ENCODE measurements around the gene PROSER2. TPM values are rescaled to one million over a fixed set of nuclear protein-coding genes. Genes with fewer than 3 reads are reported as not detected.

Gene PROSER2
- total and polyA plus RNA-seq, 2 of the 13 experiments (the other 11 are each of a cell fraction or from before 2014, with no cell fraction given) = 6.9 to 7.7 TPM

DNA sequence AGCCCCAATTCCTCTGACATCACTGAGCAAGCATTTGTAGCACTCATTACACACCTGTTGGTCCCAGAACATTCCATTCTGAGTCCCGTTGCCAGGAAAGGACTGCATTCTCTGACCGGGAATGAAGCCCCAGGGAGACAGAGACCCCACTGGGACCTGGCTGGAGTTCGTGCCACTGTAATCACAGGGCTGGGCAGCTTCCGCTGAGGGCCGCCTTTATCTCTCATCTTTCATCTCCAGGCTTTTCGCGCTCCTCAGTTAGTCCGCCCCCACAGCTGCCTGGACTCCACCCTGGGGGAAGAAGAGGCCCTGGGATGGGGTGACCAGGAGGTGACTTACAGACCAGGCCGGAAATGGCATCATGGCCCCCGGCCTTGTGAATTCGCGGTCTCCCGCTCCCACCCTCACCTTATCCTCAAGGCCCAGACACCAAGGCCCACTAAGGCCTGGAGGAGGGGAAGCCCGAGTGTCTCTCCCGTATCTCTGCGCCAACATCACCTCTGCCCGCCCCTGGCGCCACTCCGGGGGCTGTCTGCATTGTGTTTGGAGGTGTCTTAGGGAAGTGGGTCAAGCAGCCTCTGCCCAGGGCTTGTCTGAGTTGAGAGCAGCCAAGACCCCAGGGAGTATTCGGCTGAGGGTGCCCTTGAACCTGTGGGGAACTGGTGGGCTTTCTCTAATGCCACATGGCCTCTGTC lies 75.4 kb downstream of the PROSER2 start (continued):
- TF ChIP-seq, protein P1, sequence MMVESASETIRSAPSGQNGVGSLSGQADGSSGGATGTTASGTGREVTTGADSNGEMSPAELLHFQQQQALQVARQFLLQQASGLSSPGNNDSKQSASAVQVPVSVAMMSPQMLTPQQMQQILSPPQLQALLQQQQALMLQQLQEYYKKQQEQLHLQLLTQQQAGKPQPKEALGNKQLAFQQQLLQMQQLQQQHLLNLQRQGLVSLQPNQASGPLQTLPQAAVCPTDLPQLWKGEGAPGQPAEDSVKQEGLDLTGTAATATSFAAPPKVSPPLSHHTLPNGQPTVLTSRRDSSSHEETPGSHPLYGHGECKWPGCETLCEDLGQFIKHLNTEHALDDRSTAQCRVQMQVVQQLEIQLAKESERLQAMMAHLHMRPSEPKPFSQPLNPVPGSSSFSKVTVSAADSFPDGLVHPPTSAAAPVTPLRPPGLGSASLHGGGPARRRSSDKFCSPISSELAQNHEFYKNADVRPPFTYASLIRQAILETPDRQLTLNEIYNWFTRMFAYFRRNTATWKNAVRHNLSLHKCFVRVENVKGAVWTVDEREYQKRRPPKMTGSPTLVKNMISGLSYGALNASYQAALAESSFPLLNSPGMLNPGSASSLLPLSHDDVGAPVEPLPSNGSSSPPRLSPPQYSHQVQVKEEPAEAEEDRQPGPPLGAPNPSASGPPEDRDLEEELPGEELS (CRISPR knock-in tag; IDR thresholded peaks at IDR 0.05) = peak; percentile 62
- TF ChIP-seq RXRA (CRISPR knock-in tag; IDR thresholded peaks at IDR 0.05) (peak; percentile 58; the same call in 1 of the 2 replicates), ZNF24 (IDR thresholded peaks at IDR 0.05) (no peak), ZNF670 (CRISPR knock-in tag; IDR thresholded peaks at IDR 0.05; ENCODE audit: borderline replicate concordance) (no peak), ZFX (CRISPR knock-in tag; IDR thresholded peaks at IDR 0.05; ENCODE audit: low read depth) (no peak), HOXA7 (CRISPR knock-in tag; IDR thresholded peaks at IDR 0.05) (no peak), STAG1 (CRISPR knock-in tag; IDR thresholded peaks at IDR 0.05) (no peak), ZNF7 (CRISPR knock-in tag; IDR thresholded peaks at IDR 0.05) (no peak), CBX1 (IDR thresholded peaks at IDR 0.05; ENCODE audit: low read depth) (no peak), CENPX (CRISPR knock-in tag; IDR thresholded peaks at IDR 0.05) (no peak), HNRNPL (IDR thresholded peaks at IDR 0.05; ENCODE audit: low read depth, low read length) (0 out of 2 replicates have a peak, but pooled peaks have one; percentile 30), ZNF530 (CRISPR knock-in tag; IDR thresholded peaks at IDR 0.05; ENCODE audit: low read depth) (no peak), ZNF253 (CRISPR knock-in tag; IDR thresholded peaks at IDR 0.05; ENCODE audit: borderline replicate concordance) (no peak), ZNF782 (CRISPR knock-in tag; IDR thresholded peaks at IDR 0.05; ENCODE audit: borderline replicate concordance) (no peak), JUN (CRISPR knock-in tag; IDR thresholded peaks at IDR 0.05) (peak; percentile 93), ATF7 (IDR thresholded peaks at IDR 0.05) (peak; percentile 26; the same call in 1 of the 2 replicates), ATF7 (CRISPR knock-in tag; IDR thresholded peaks at IDR 0.05) (peak; percentile 96), ZNF160 (CRISPR knock-in tag; IDR thresholded peaks at IDR 0.05) (no peak), ZNF296 (CRISPR knock-in tag; conservative IDR thresholded peaks at IDR 0.05) (no peak), SMARCC2 (IDR thresholded peaks at IDR 0.05) (no peak), SSRP1 (CRISPR knock-in tag; IDR thresholded peaks at IDR 0.05) (no peak), ZFP41 (CRISPR knock-in tag; IDR thresholded peaks at IDR 0.05; ENCODE audit: borderline replicate concordance) (no peak), TBX2 (CRISPR knock-in tag; IDR thresholded peaks at IDR 0.05; ENCODE audit: borderline replicate concordance) (no peak; the same call in 1 of the 2 replicates), NBN (conservative IDR thresholded peaks at IDR 0.05) (no peak)
- TF ChIP-seq, protein P2, sequence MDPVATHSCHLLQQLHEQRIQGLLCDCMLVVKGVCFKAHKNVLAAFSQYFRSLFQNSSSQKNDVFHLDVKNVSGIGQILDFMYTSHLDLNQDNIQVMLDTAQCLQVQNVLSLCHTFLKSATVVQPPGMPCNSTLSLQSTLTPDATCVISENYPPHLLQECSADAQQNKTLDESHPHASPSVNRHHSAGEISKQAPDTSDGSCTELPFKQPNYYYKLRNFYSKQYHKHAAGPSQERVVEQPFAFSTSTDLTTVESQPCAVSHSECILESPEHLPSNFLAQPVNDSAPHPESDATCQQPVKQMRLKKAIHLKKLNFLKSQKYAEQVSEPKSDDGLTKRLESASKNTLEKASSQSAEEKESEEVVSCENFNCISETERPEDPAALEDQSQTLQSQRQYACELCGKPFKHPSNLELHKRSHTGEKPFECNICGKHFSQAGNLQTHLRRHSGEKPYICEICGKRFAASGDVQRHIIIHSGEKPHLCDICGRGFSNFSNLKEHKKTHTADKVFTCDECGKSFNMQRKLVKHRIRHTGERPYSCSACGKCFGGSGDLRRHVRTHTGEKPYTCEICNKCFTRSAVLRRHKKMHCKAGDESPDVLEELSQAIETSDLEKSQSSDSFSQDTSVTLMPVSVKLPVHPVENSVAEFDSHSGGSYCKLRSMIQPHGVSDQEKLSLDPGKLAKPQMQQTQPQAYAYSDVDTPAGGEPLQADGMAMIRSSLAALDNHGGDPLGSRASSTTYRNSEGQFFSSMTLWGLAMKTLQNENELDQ (CRISPR knock-in tag; IDR thresholded peaks at IDR 0.05; ENCODE audit: borderline replicate concordance) = no peak
- TF ChIP-seq, protein P3, sequence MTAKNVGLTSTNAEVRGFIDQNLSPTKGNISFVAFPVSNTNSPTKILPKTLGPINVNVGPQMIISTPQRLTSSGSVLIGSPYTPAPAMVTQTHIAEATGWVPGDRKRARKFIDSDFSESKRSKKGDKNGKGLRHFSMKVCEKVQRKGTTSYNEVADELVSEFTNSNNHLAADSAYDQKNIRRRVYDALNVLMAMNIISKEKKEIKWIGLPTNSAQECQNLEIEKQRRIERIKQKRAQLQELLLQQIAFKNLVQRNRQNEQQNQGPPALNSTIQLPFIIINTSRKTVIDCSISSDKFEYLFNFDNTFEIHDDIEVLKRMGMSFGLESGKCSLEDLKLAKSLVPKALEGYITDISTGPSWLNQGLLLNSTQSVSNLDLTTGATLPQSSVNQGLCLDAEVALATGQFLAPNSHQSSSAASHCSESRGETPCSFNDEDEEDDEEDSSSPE (CRISPR knock-in tag; IDR thresholded peaks at IDR 0.05) = no peak

Measured in HepG2 (cell line).